Nephron progenitor cell (in vitro differentiated cells): ENCODE measurements around the gene ONECUT1.
"Not testable (repeated sequence)": the region's sequence is repeated elsewhere in the genome, so short reads cannot be mapped to it uniquely, and the experiment has no call there.

Experiments used
- DNase-seq: peaks from one replicate; pipeline ENCODE4 v3.0.0; 2021
- H3K27ac Mint-ChIP-seq: 2 replicates; pipeline ENCODE4 v1.8.0; 2021; ENCODE audit warnings: mild to moderate bottlenecking, moderate library complexity, mixed read lengths
- H3K27me3 Mint-ChIP-seq: 2 replicates; pipeline ENCODE4 v1.8.0; 2021; ENCODE audit warnings: mild to moderate bottlenecking, low read depth, mixed read lengths; ENCODE audit not compliant: poor library complexity
- H3K36me3 Mint-ChIP-seq: 2 replicates; pipeline ENCODE4 v1.8.0; 2021; ENCODE audit warnings: low read depth, mixed read lengths
- H3K4me1 Mint-ChIP-seq: 2 replicates; pipeline ENCODE4 v1.8.0; 2021; ENCODE audit warnings: mixed read lengths
- H3K4me3 Mint-ChIP-seq: 2 replicates; pipeline ENCODE4 v1.8.0; 2021; ENCODE audit warnings: mild to moderate bottlenecking, moderate library complexity, mixed read lengths
- H3K9me3 Mint-ChIP-seq: 2 replicates; pipeline ENCODE4 v1.8.0; 2021; ENCODE audit warnings: mild to moderate bottlenecking, moderate library complexity, mixed read lengths
- CTCF ChIP-seq: fragments of 200-600 bp; sonication (generic); IDR thresholded peaks from 2 replicates; pipeline ENCODE4 v1.5.0; 2021; ENCODE audit warnings: antibody characterized with exemption

Gene ONECUT1

GRCh38 chr15:52790169-52790708 is at the start of gene ONECUT1:
Gene ONECUT1 (minus strand): TSS chr15:52790336. CDS start chr15:52789884, 452 bp downstream.
- Mint-ChIP-seq H3K9me3 (peaks cover 5% of the 10 kb centered on the region), H3K4me3 (peak within 1 kb of the TSS; percentile 87), H3K27ac (no peak within 1 kb of the TSS), H3K27me3 (peaks cover 99% of the 10 kb centered on the region), H3K4me1 (peaks cover 30% of the 10 kb centered on the region), H3K36me3 (no peaks in the 10 kb centered on the region)
- no peak for TF ChIP-seq CTCF
- peak; percentile 85 for DNase-seq

DNA sequence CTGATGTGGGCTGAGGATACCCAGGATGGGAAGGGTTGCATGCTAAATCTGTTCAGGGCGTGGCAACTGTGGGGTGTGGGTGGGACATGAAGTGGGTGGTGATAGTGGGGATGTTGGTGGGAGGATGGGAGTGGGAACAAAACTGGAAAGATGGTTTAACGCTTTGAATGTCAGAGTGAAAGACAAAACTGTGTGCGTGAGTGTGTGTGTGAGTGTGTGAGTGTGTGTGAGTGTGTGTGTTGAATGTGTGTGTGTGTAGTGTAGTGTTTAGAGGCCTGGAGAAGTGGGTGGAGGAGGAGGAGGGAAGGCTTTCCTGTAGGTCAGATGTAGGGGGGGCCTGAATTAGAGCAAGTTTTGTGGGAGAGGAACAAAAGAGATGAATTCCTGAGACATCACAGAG is 44.2 kb upstream of the ONECUT1 start:
- no peaks in the 10 kb centered on the region for H3K36me3 Mint-ChIP-seq
- DNase-seq: no peak
- no peaks in the 10 kb centered on the region for H3K4me1 Mint-ChIP-seq
- no peak for TF ChIP-seq CTCF
- no peak overlapping the region for H3K27ac Mint-ChIP-seq
- H3K4me3 Mint-ChIP-seq: no peak overlapping the region
- H3K9me3 Mint-ChIP-seq: peaks cover under 1% of the 10 kb centered on the region
- H3K27me3 Mint-ChIP-seq: no peaks in the 10 kb centered on the region

DNA sequence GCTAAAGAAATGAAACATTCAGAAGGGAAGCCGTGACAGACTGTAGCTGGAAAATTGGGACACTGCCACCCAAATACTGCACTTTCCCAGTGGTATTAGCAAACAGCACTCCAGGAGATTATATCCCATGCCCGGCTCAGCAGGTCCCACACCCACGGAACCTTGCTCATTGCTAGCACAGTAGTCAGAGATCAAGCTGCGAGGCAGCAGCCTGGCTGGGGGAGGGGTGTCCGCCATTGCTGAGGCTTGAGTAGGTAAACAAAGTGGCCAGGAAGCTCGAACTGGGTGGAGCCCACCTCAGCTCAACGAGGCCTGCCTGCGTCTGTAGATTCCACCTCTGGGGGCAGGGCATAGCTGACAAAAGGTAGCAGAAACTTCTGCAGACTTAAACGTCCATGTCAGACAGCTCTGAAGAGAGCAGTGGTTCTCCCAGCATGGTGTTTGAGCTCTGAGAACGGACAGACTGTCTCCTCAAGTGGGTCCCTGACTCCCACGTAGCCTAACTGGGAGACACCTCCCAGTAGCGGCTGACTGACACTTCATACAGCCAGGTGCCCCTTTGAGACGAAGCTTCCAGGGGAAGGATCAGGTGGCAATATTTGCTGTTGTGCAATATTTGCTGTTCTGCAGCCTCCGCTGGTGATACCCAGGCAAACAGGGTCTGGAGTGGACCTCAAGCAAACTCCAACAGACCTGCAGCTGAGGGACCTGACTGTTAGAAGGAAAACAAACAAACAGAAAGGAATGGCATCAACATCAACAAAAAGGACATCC is 34.2 kb upstream of the ONECUT1 start:
- not testable (repeated sequence) for DNase-seq, H3K36me3 Mint-ChIP-seq, H3K27ac Mint-ChIP-seq, H3K4me3 Mint-ChIP-seq, H3K4me1 Mint-ChIP-seq
- H3K27me3 Mint-ChIP-seq: peaks cover 23% of the 10 kb centered on the region
- peaks cover 26% of the 10 kb centered on the region for H3K9me3 Mint-ChIP-seq

- H3K4me3 Mint-ChIP-seq: no peak overlapping the region
- no peaks in the 10 kb centered on the region for H3K4me1 Mint-ChIP-seq
- no peak for TF ChIP-seq CTCF
- no peaks in the 10 kb centered on the region for H3K36me3 Mint-ChIP-seq
- H3K9me3 Mint-ChIP-seq: peaks cover 18% of the 10 kb centered on the region
- no peak overlapping the region for H3K27ac Mint-ChIP-seq
- H3K27me3 Mint-ChIP-seq: peaks cover 38% of the 10 kb centered on the region
- no peak for DNase-seq
These were observed 32.3 kb upstream of the ONECUT1 start for GRCh38 chr15:52822475-52822874.

DNA sequence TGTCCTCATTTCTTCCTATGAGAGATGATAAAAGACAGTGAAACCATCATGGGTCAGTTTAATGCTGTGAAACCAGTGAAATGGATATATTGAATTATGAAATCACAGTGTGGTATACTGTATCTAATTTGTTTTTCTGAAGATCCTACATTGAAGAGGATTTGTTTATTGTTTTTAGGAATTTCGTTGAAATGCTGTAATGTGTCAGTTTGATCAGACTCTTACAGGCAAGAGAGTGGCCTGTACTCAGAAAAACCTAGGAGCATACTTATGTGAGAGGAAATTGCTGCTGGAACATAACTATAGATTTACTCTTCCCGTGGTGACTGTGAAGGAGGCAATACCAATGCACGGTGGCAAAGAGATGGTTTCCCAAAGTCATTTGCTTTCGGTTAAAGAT is 29.1 kb upstream of the ONECUT1 start:
- Mint-ChIP-seq H3K27me3 (peaks cover 45% of the 10 kb centered on the region), H3K4me1 (no peaks in the 10 kb centered on the region), H3K36me3 (no peaks in the 10 kb centered on the region), H3K4me3 (no peak overlapping the region), H3K9me3 (peaks cover 25% of the 10 kb centered on the region), H3K27ac (no peak overlapping the region)
- TF ChIP-seq CTCF: no peak
- no peak for DNase-seq

DNA sequence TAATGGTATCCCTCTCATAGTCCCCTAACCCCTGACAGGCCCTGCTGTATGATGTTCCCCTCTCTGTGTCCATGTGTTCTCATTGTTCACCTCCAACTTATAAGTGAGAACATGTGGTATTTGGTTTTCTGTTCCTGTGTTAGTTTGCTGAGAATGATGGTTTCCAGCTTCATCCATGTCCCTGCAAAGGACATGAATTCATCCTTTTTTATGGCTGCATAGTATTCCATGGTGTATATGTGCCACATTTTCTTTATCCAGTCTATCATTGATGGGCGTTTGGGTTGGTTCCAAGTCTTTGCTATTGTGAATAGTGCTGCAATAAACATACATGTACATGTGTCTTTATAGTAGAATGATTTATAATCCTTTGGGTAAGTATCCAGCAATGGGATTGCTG is 25.8 kb upstream of the ONECUT1 start:
- H3K9me3 Mint-ChIP-seq: peaks cover 20% of the 10 kb centered on the region
- not testable (repeated sequence) for DNase-seq, H3K4me3 Mint-ChIP-seq, H3K27ac Mint-ChIP-seq, H3K36me3 Mint-ChIP-seq, H3K4me1 Mint-ChIP-seq
- H3K27me3 Mint-ChIP-seq: peaks cover 63% of the 10 kb centered on the region

GRCh38 chr15:52808996-52809395 is 18.9 kb upstream of the ONECUT1 start:
- Mint-ChIP-seq H3K27ac (no peak overlapping the region), H3K4me3 (no peak overlapping the region), H3K27me3 (peaks cover 85% of the 10 kb centered on the region), H3K36me3 (no peaks in the 10 kb centered on the region), H3K9me3 (no peaks in the 10 kb centered on the region), H3K4me1 (peaks cover 8% of the 10 kb centered on the region)
- TF ChIP-seq CTCF: no peak
- DNase-seq: no peak
